Heart right ventricle (tissue), 16 donors: ENCODE results near the gene AUP1. TPM values are rescaled to one million over a fixed set of nuclear protein-coding genes. Genes with fewer than 3 reads are reported as not detected.

Source experiments
- ATAC-seq, 8 donors: fragments of 200-7000 bp; cut with Tn5 transposase; one replicate each; pipeline ENCODE4 v1.9.1; 2020; ENCODE audit warnings: mild to moderate bottlenecking in 8 of 8, moderate library complexity in 8 of 8, moderate number of reproducible peaks in 1 of 8
- DNase-seq, 2 donors: peaks; one replicate each; pipeline ENCODE4 v3.0.0-alpha.2; 2020
- H3K27ac ChIP-seq, 10 donors: fragments of 200-600 bp; sonication (generic) in 2 of 10; one replicate each; pipeline versions ENCODE4 v1.5.0 to v1.8.0; 2020 to 2022; ENCODE audit warnings: mild to moderate bottlenecking in 3 of 10
- H3K27me3 ChIP-seq, 7 donors: fragments of 200-600 bp; one replicate each; pipeline ENCODE4 v1.8.0; 2021 to 2022; ENCODE audit warnings: mild to moderate bottlenecking in 2 of 7
- H3K36me3 ChIP-seq, 9 donors: fragments of 200-600 bp; sonication (generic) in 1 of 9; one replicate each; pipeline versions ENCODE4 v1.5.0 to v1.8.0; 2020 to 2022; ENCODE audit warnings: mild to moderate bottlenecking in 2 of 9
- H3K4me1 ChIP-seq, 9 donors: fragments of 200-600 bp; sonication (generic) in 1 of 9; one replicate each; pipeline versions ENCODE4 v1.5.0 to v1.8.0; 2020 to 2022; ENCODE audit warnings: mild to moderate bottlenecking in 4 of 9
- H3K4me3 ChIP-seq, 10 donors: fragments of 200-600 bp; sonication (generic) in 2 of 10; one replicate each; pipeline versions ENCODE4 v1.5.0 to v1.8.0; 2020 to 2022; ENCODE audit warnings: mild to moderate bottlenecking in 7 of 10, moderate library complexity in 2 of 10
- H3K9me3 ChIP-seq, 11 donors: fragments of 200-600 bp in 10 of 11; sonication (generic) in 2 of 11; one replicate each; pipeline versions ENCODE4 v1.5.0 to v1.8.0; 2013 to 2022; ENCODE audit warnings: mild to moderate bottlenecking in 2 of 11, control low read depth in 1 of 11, moderate library complexity in 1 of 11
- CTCF ChIP-seq, 9 donors: fragments of 200-600 bp; sonication (generic) in 2 of 9; IDR thresholded peaks; one replicate each; pipeline versions ENCODE4 v1.5.0 to v1.8.0; 2021 to 2022; ENCODE audit warnings: antibody characterized with exemption in 9 of 9, mild to moderate bottlenecking in 5 of 9, moderate library complexity in 1 of 9
- WGBS, 2 donors: extraction: QIAGEN DNeasy Blood & Tissue Kit; methylation state at CpG; one replicate each; pipeline ENCODE4 v1.1.7; 2013; ENCODE audit warnings: inconsistent platforms in 1 of 2; 5-methylcytosine and 5-hydroxymethylcytosine counted together
- intact Hi-C, 10 donors: fragments of 100-400 bp; cut with DNase I; formaldehyde crosslinking; loops; one replicate each; pipeline versions ENCODE4 v1.11.1 to v1.14.2; 2022
- polyA plus RNA-seq, 2 donors: library from polyadenylated mRNA; stranded (reverse); fragments of 200-250 nt; gene quantifications; one replicate each; pipeline ENCODE4 v1.2.3, GENCODE V29; 2013
- total RNA-seq, 10 donors: library from RNA; stranded (reverse); fragmentation: NEBNext Ultra II Directional in 3 of 10; extraction: Animal tissue kit (Norgen Biotek cat#: 25700) in 3 of 10; gene quantifications; one replicate each; pipeline versions ENCODE4 v1.2.1 to v1.2.4, GENCODE V29; 2021 to 2023
- donor health status: Arrhythmogenic right ventricular cardiomyopathy.
- donor health status: ischemic (EF 13 %, LVEDD 7.1; RV severe dilation, severe dysfunction).
- donor health status: healthy with polysubstance abuse.
- donor health status: DM: no; HTN: yes; CAD: no.
- donor health status: DM: no; HTN: no; CAD: no.
- donor health status: ischemic (EF 25% LVEDD 6.9; RV normal size, moderate dysfunction).
- donor health status: ischemic (EF 25% LVEDD 5.7; RV mildly dilated, moderate dysfunction).
- donor health status: healthy.
- donor health status: DM: yes; HTN: yes; CAD: no.
- donor health status: Ischemic cardiomyopathy.
- donor health status: ischemic (EF 35%, LVEDD 5.7; RV mildly dilated, moderate dysfunction).
- donor health status: nonischemic (EF 11% LVEDD 7.7; RV severe dilation, severe dysfunction).
- donor health status: DM: yes; HTN: yes; CAD: no.
- donor health status: PGD.
- donor health status: ischemic (EF 29% LVEDD 5.4; RV normal size, mild dysfunction).
- donor health status: nonischemic (EF 23%, LVEDD 6.1; RV moderate dilation, normal function).

AUP1 gene
- total and polyA plus RNA-seq, 12 donors, result 31.4 to 163 (median 42.9) TPM

- Histone ChIP-seq H3K4me3 (no peak overlapping the region), H3K4me1 (peaks cover 0 to 33% (median 0%) of the 10 kb centered on the region in 9 donors), H3K9me3 (no peaks in the 10 kb centered on the region), H3K27me3 (peaks cover 0 to 24% (median 4%) of the 10 kb centered on the region in 7 donors), H3K27ac (no peak overlapping the region), H3K36me3 (no peaks in the 10 kb centered on the region)
- intact Hi-C loops, result no loop called here
- WGBS, 2 donors, result 85 to 92% methylated on average over 5 of the region's 5 CpGs
- DNase-seq (no peak), ATAC-seq (no peak)
- no peak for TF ChIP-seq CTCF (IDR thresholded peaks at IDR 0.05)
Measured at GRCh38 chr2:74567881-74568280, 38.4 kb upstream of the AUP1 start.

GRCh38 chr2:74566754-74567085, 37.2 kb upstream of the AUP1 start:
- Histone ChIP-seq H3K4me3 (no peak overlapping the region), H3K27ac (peak overlapping the region in 1 of 10 donors; percentile 0), H3K4me1 (peaks cover 0 to 33% (median 0%) of the 10 kb centered on the region in 9 donors), H3K27me3 (peaks cover 0 to 25% (median 7%) of the 10 kb centered on the region in 7 donors), H3K9me3 (no peaks in the 10 kb centered on the region), H3K36me3 (no peaks in the 10 kb centered on the region)
- no peak for TF ChIP-seq CTCF (IDR thresholded peaks at IDR 0.05)
- no peak for DNase-seq
- intact Hi-C loops, result no loop called here
- ATAC-seq, result peak in 4 of 8 donors; percentile 11 to 52 (median 36)

GRCh38 chr2:74566076-74566753, 36.7 kb upstream of the AUP1 start:
- ATAC-seq, result no peak
- H3K27me3 ChIP-seq, result peaks cover 0 to 25% (median 7%) of the 10 kb centered on the region in 7 donors
- H3K4me1 ChIP-seq, result peaks cover 0 to 31% (median 0%) of the 10 kb centered on the region in 9 donors
- TF ChIP-seq CTCF (IDR thresholded peaks at IDR 0.05), result no peak
- H3K4me3 ChIP-seq, result no peak overlapping the region
- WGBS, 2 donors, result 77 to 79% methylated on average over 7 of the region's 7 CpGs
- no peaks in the 10 kb centered on the region for H3K9me3 ChIP-seq
- peak overlapping the region in 1 of 10 donors; percentile 0 for H3K27ac ChIP-seq
- intact Hi-C loops, result no loop called here
- no peaks in the 10 kb centered on the region for H3K36me3 ChIP-seq
- no peak for DNase-seq

GRCh38 chr2:74564222-74564621, 34.7 kb upstream of the AUP1 start:
- ATAC-seq (no peak), DNase-seq (no peak)
- no peak overlapping the region for H3K4me3 ChIP-seq
- peaks cover 0 to 34% (median 14%) of the 10 kb centered on the region in 7 donors for H3K27me3 ChIP-seq
- H3K27ac ChIP-seq, result no peak overlapping the region
- peaks cover 0 to 26% (median 0%) of the 10 kb centered on the region in 9 donors for H3K4me1 ChIP-seq
- 58 to 59% methylated on average over 5 of the region's 5 CpGs for WGBS, 2 donors
- intact Hi-C loops, result no loop called here
- no peaks in the 10 kb centered on the region for H3K36me3 ChIP-seq
- no peaks in the 10 kb centered on the region for H3K9me3 ChIP-seq
- no peak for TF ChIP-seq CTCF (IDR thresholded peaks at IDR 0.05)
